ENCODE results near the gene USP19.

- TF ChIP-seq SIN3A (IDR thresholded peaks at IDR 0.05; ENCODE audit: low read depth, low read length) = peak; percentile 91
- TF ChIP-seq CTCF (IDR thresholded peaks at IDR 0.05 in 2 of 3, conservative IDR thresholded peaks at IDR 0.05 in 1 of 3; ENCODE audit: control insufficient read depth in 2 of 3, extremely low read depth in 1 of 3, insufficient read depth in 1 of 3, low read depth in 3 of 3, low read length in 3 of 3) = peak; percentile 54 to 73 (median 65)
- TF ChIP-seq RB1 (IDR thresholded peaks at IDR 0.05; ENCODE audit: borderline replicate concordance) = peak; percentile 69; the same call in 1 of the 2 replicates
- no peak for TF ChIP-seq CEBPB (IDR thresholded peaks at IDR 0.05; ENCODE audit: borderline replicate concordance in 1 of 2, low read depth in 2 of 2, low read length in 2 of 2)
- peak; percentile 78 for TF ChIP-seq POLR2AphosphoS5 (IDR thresholded peaks at IDR 0.05; ENCODE audit: low read length)
- peak; percentile 98 for TF ChIP-seq YY1 (IDR thresholded peaks at IDR 0.05; ENCODE audit: low read depth, low read length)
- no peak for TF ChIP-seq KDM1A (IDR thresholded peaks at IDR 0.05; ENCODE audit: borderline replicate concordance)
Observed at GRCh38 chr3:49093853-49094767, 26.5 kb downstream of the USP19 start, which contains the start of gene QRICH1.
